H9 (cell line): ENCODE data around the gene TENM4. TPM values are rescaled to one million over a fixed set of nuclear protein-coding genes. Genes with fewer than 3 reads are reported as not detected.

Experiments used
- DNase-seq: peaks from one replicate; pipeline ENCODE4 v3.0.0-alpha.2; 2017
- H2AFZ ChIP-seq: one replicate; pipeline ENCODE4 v1.6.1; 2013; ENCODE audit warnings: mild to moderate bottlenecking, low read length, control low read depth, moderate library complexity
- H2AK5ac ChIP-seq: 2 replicates; pipeline ENCODE4 v1.6.1; 2013; ENCODE audit warnings: low read length, control low read depth, mixed read lengths; ENCODE audit not compliant: insufficient read length
- H2BK120ac ChIP-seq: one replicate; pipeline ENCODE4 v1.6.1; 2013; ENCODE audit warnings: low read depth, mild to moderate bottlenecking, low read length, control low read depth, inconsistent platforms; ENCODE audit not compliant: poor library complexity, severe bottlenecking
- H2BK12ac ChIP-seq: 2 replicates; pipeline ENCODE4 v1.6.1; 2013; ENCODE audit warnings: low read length, control low read depth, mixed read lengths, low read depth; ENCODE audit not compliant: insufficient read length
- H2BK15ac ChIP-seq: 2 replicates; pipeline ENCODE4 v1.6.1; 2013; ENCODE audit warnings: low read depth, low read length, control low read depth
- H2BK20ac ChIP-seq: one replicate; pipeline ENCODE4 v1.6.1; 2013; ENCODE audit warnings: low read depth, mild to moderate bottlenecking, low read length, control low read depth, inconsistent platforms; ENCODE audit not compliant: poor library complexity, severe bottlenecking
- H2BK5ac ChIP-seq: 2 replicates; pipeline ENCODE4 v1.6.1; 2013; ENCODE audit warnings: low read length, control low read depth, mixed read lengths; ENCODE audit not compliant: insufficient read length
- H3K14ac ChIP-seq: 2 replicates; pipeline ENCODE4 v1.6.1; 2013; ENCODE audit warnings: low read length, control low read depth; ENCODE audit not compliant: insufficient read depth
- H3K18ac ChIP-seq: 2 replicates; pipeline ENCODE4 v1.6.1; 2013; ENCODE audit warnings: low read depth, mild to moderate bottlenecking, mixed read lengths, low read length, control low read depth; ENCODE audit not compliant: insufficient read length
- H3K23ac ChIP-seq: 2 replicates; pipeline ENCODE4 v1.6.1; 2013; ENCODE audit warnings: low read length, control low read depth, mixed read lengths, low read depth; ENCODE audit not compliant: insufficient read length
- H3K23me2 ChIP-seq: 2 replicates; pipeline ENCODE4 v1.6.1; 2013; ENCODE audit warnings: low read depth, mild to moderate bottlenecking, mixed read lengths, low read length, control low read depth; ENCODE audit not compliant: insufficient read length, poor library complexity, severe bottlenecking
- H3K27ac ChIP-seq: 2 replicates; pipeline ENCODE4 v1.5.1; 2013; ENCODE audit warnings: low read length, control low read depth, mixed read lengths, low read depth; ENCODE audit not compliant: insufficient read length
- H3K27me3 ChIP-seq: 2 replicates; pipeline ENCODE4 v1.6.1; 2013; ENCODE audit warnings: low read length, control low read depth, inconsistent platforms; ENCODE audit not compliant: insufficient read depth
- H3K4ac ChIP-seq: 2 replicates; pipeline ENCODE4 v1.6.1; 2013; ENCODE audit warnings: low read depth, mild to moderate bottlenecking, control low read depth, inconsistent platforms, low read length, moderate library complexity
- H3K4me1 ChIP-seq: 2 replicates; pipeline ENCODE4 v1.6.1; 2013; ENCODE audit warnings: low read length, control low read depth, inconsistent platforms; ENCODE audit not compliant: insufficient read depth
- H3K4me2 ChIP-seq: 2 replicates; pipeline ENCODE4 v1.6.1; 2013; ENCODE audit warnings: low read length, control low read depth, mixed read lengths; ENCODE audit not compliant: insufficient read length, insufficient read depth
- H3K56ac ChIP-seq: 2 replicates; pipeline ENCODE4 v1.6.1; 2013; ENCODE audit warnings: low read depth, mild to moderate bottlenecking, mixed read lengths, low read length, control low read depth; ENCODE audit not compliant: insufficient read length
- H3K79me1 ChIP-seq: 2 replicates; pipeline ENCODE4 v1.6.1; 2013; ENCODE audit warnings: low read depth, mild to moderate bottlenecking, moderate library complexity, low read length, control low read depth, inconsistent platforms; ENCODE audit not compliant: insufficient read depth, poor library complexity, severe bottlenecking
- H3K79me2 ChIP-seq: 2 replicates; pipeline ENCODE4 v1.6.1; 2013; ENCODE audit warnings: low read length, control low read depth, inconsistent platforms; ENCODE audit not compliant: insufficient read depth
- H3K9ac ChIP-seq: 2 replicates; pipeline ENCODE4 v1.6.1; 2013; ENCODE audit warnings: low read length, control low read depth, mixed read lengths; ENCODE audit not compliant: insufficient read length; ENCODE audit errors: extremely low read depth
- H3K9me3 ChIP-seq: one replicate; pipeline ENCODE4 v1.6.1; 2013; ENCODE audit warnings: low read depth, low read length, inconsistent platforms; ENCODE audit not compliant: control insufficient read depth
- H3T11ph ChIP-seq: one replicate; pipeline ENCODE4 v1.6.1; 2013; ENCODE audit warnings: mild to moderate bottlenecking, low read length, control low read depth, inconsistent platforms
- H4K20me1 ChIP-seq: one replicate; pipeline ENCODE4 v1.6.1; 2013; ENCODE audit not compliant: control insufficient read depth, insufficient read length, insufficient read depth
- H4K5ac ChIP-seq: 2 replicates; pipeline ENCODE4 v1.6.1; 2013; ENCODE audit warnings: low read depth, mild to moderate bottlenecking, mixed read lengths, low read length, control low read depth; ENCODE audit not compliant: insufficient read length
- H4K8ac ChIP-seq: replicated peaks from 2 replicates; pipeline ENCODE4 v1.6.1; 2013; ENCODE audit warnings: low read length, control low read depth, mixed read lengths, low read depth; ENCODE audit not compliant: insufficient read length
- H4K91ac ChIP-seq: 2 replicates; pipeline ENCODE4 v1.6.1; 2013; ENCODE audit warnings: low read depth, mild to moderate bottlenecking, moderate library complexity, mixed read lengths, low read length, control low read depth; ENCODE audit not compliant: insufficient read length
- H3K27ac Mint-ChIP-seq, 3 experiments: 2 replicates in 2 of 3; 3 replicates in 1 of 3; pipeline ENCODE4 v1.8.0; 2020 to 2021; ENCODE audit warnings: mixed read lengths in 3 of 3, mild to moderate bottlenecking in 1 of 3, moderate library complexity in 1 of 3
- H3K27me3 Mint-ChIP-seq: 2 replicates; pipeline ENCODE4 v1.8.0; 2021; ENCODE audit warnings: low read depth, mild to moderate bottlenecking, moderate library complexity, mixed read lengths
- H3K36me3 Mint-ChIP-seq, 3 experiments: 2 replicates in 2 of 3; 3 replicates in 1 of 3; pipeline ENCODE4 v1.8.0; 2020 to 2021; ENCODE audit warnings: low read depth in 3 of 3, mixed read lengths in 3 of 3; ENCODE audit not compliant: insufficient read depth in 1 of 3
- H3K4me1 Mint-ChIP-seq, 2 experiments: 2 replicates each; pipeline ENCODE4 v1.8.0; 2020; ENCODE audit warnings: mixed read lengths in 2 of 2
- H3K4me3 Mint-ChIP-seq, 2 experiments: 2 replicates in 1 of 2; 3 replicates in 1 of 2; pipeline ENCODE4 v1.8.0; 2020 to 2021; ENCODE audit warnings: mild to moderate bottlenecking in 2 of 2, mixed read lengths in 2 of 2, moderate library complexity in 1 of 2
- H3K9me3 Mint-ChIP-seq, 2 experiments: 2 replicates in 1 of 2; 3 replicates in 1 of 2; pipeline ENCODE4 v1.8.0; 2020; ENCODE audit warnings: mild to moderate bottlenecking in 2 of 2, mixed read lengths in 2 of 2, moderate library complexity in 1 of 2
- WGBS: extraction: QIAGEN DNeasy Blood & Tissue Kit; methylation state at CpG from one replicate; pipeline ENCODE4 v1.1.7; 2013; ENCODE audit warnings: missing lambda C conversion rate, low lambda C conversion rate, mixed read lengths; ENCODE audit not compliant: insufficient read length; ENCODE audit errors: extremely low coverage; 5-methylcytosine and 5-hydroxymethylcytosine counted together
- total RNA-seq: library from RNA; stranded (reverse); gene quantifications from 2 replicates; pipeline ENCODE4 v1.2.1, GENCODE V29; 2021
- TF ChIP-seq, protein P1 (sequence below): fragments of 200-600 bp; sonication (generic); conservative IDR thresholded peaks from 3 replicates; pipeline ENCODE4 v1.8.0; 2021; ENCODE audit warnings: antibody characterized with exemption, mild to moderate bottlenecking

The TENM4 gene
- total RNA-seq, 1 experiment from 2014 or later: 4.6 TPM

DNA sequence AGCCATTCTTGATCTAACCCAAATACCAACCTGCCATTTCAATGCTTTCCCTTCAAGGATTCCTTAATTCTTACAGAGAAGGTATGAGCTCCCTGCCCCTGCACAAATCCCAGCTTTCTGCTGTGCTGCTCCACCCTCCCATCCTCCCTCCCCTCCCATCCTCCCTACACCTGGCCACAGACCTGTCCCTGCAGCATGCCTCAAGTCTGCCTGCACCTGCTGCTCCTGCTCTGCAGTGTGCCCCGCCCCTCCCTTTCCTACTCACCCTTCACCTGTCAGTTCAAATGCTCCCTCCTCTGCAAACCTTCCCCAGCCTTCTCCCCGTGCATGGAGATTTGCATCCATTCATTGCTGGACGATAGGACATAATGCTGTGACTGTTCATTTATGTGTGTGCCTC lies 726.3 kb downstream of the TENM4 start:
- no peak overlapping the region for H4K8ac ChIP-seq
- H3K18ac ChIP-seq: no peak overlapping the region
- Mint-ChIP-seq H3K27me3 (no peaks in the 10 kb centered on the region; the same call in none of the 2 replicates), H3K9me3 (no peaks in the 10 kb centered on the region), H3K36me3 (no peaks in the 10 kb centered on the region), H3K4me3 (no peak overlapping the region), H3K4me1 (peaks cover 2 to 14% of the 10 kb centered on the region in 2 experiments), H3K27ac (no peak overlapping the region)
- H4K20me1 ChIP-seq: no peaks in the 10 kb centered on the region
- no peak overlapping the region for H3K4ac ChIP-seq
- no peak overlapping the region for H2AFZ ChIP-seq
- no CpG with 5 or more reads among the region's 3 CpGs for WGBS
- H2BK20ac ChIP-seq: no peak overlapping the region
- no peak overlapping the region for H2BK120ac ChIP-seq
- no peak overlapping the region for H3K14ac ChIP-seq
- no peak overlapping the region for H2BK5ac ChIP-seq
- DNase-seq: peak; percentile 50
- no peak overlapping the region for H4K5ac ChIP-seq
- no peaks in the 10 kb centered on the region for H3K4me1 ChIP-seq
- no peak overlapping the region for H4K91ac ChIP-seq
- H2BK15ac ChIP-seq: no peak overlapping the region
- H3K79me2 ChIP-seq: no peaks in the 10 kb centered on the region
- no peaks in the 10 kb centered on the region for H3K79me1 ChIP-seq
- no peak overlapping the region for H3K23ac ChIP-seq
- TF ChIP-seq, protein P1, sequence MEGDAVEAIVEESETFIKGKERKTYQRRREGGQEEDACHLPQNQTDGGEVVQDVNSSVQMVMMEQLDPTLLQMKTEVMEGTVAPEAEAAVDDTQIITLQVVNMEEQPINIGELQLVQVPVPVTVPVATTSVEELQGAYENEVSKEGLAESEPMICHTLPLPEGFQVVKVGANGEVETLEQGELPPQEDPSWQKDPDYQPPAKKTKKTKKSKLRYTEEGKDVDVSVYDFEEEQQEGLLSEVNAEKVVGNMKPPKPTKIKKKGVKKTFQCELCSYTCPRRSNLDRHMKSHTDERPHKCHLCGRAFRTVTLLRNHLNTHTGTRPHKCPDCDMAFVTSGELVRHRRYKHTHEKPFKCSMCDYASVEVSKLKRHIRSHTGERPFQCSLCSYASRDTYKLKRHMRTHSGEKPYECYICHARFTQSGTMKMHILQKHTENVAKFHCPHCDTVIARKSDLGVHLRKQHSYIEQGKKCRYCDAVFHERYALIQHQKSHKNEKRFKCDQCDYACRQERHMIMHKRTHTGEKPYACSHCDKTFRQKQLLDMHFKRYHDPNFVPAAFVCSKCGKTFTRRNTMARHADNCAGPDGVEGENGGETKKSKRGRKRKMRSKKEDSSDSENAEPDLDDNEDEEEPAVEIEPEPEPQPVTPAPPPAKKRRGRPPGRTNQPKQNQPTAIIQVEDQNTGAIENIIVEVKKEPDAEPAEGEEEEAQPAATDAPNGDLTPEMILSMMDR: no peak
- no peak overlapping the region for H3K9ac ChIP-seq
- H3K4me2 ChIP-seq: no peak overlapping the region
- H2AK5ac ChIP-seq: no peak overlapping the region
- H3T11ph ChIP-seq: no peak overlapping the region
- no peak overlapping the region for H2BK12ac ChIP-seq
- H3K56ac ChIP-seq: no peak overlapping the region
- no peaks in the 10 kb centered on the region for H3K9me3 ChIP-seq
- H3K27me3 ChIP-seq: no peaks in the 10 kb centered on the region
- H3K27ac ChIP-seq: no peak overlapping the region
- H3K23me2 ChIP-seq: no peaks in the 10 kb centered on the region
